ENCODE results near the gene SEPTIN10.
"Not testable (repeated sequence)": the region's sequence is repeated elsewhere in the genome, so short reads cannot be mapped to it uniquely, and the experiment has no call there.

Gene SEPTIN10

DNA sequence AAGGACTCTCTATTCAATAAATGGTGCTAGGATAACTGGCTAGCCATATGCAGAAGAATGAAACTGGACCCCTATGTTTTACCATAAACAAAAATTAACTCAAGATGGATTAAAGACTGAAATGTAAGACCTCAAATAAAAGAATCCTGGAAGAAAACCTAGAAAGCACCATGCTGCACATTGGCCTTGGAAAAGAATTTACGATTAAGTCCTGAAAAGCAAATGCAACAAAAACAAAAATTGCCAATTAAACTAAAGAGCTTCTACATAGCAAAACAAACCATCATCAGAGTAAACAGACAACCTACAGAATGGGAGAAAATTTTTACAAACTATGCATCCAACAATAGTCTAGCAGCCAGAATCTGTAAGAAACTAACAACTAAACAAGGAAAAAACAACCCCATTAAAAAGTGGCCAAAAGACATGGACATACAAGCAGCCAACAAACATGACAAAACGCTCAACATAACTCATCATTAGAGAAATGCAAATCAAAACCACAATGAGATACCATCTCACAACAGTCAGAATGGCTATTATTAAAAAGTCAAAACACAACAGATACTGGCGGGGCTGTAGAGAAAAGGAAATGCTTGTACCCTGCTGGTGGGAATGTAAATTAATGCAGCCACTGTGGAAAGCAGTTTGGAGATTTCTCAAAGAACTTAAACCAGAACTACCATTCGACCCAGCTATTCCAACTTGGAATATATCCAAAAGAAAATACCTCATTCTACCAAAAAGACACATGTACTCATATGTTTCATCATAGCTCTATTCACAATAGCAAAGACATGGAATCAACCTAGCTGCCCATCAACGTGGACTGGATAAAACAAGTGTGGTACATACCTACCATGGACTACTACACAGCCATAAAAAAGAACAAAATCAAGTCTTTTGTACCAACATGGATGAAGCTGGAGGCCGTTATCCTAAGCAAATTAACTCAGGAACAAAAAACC lies 30.6 kb downstream of the SEPTIN10 start:
- H3K36me3 ChIP-seq (ENCODE audit: control insufficient read depth, insufficient read depth, low read length): no peaks in the 10 kb centered on the region
- no peak overlapping the region for H3K4me3 ChIP-seq (ENCODE audit: low read length)
- H3K9me3 ChIP-seq (ENCODE audit: control insufficient read depth, low read length): no peaks in the 10 kb centered on the region
- H3K9ac ChIP-seq (ENCODE audit: low read length): no peak overlapping the region
- H3K27me3 ChIP-seq (ENCODE audit: control insufficient read depth, insufficient read depth, low read length): no peaks in the 10 kb centered on the region
- H3K4me1 ChIP-seq (ENCODE audit: control insufficient read depth, insufficient read depth, low read length): no peaks in the 10 kb centered on the region

- H3K4me3 ChIP-seq (ENCODE audit: low read length); H3K9ac ChIP-seq (ENCODE audit: low read length); H3K27me3 ChIP-seq (ENCODE audit: control insufficient read depth, insufficient read depth, low read length); H3K36me3 ChIP-seq (ENCODE audit: control insufficient read depth, insufficient read depth, low read length); H3K9me3 ChIP-seq (ENCODE audit: control insufficient read depth, low read length); H3K4me1 ChIP-seq (ENCODE audit: control insufficient read depth, insufficient read depth, low read length): not testable (repeated sequence)
Measured at GRCh38 chr2:109577630-109578029, 36.1 kb downstream of the SEPTIN10 start.

DNA sequence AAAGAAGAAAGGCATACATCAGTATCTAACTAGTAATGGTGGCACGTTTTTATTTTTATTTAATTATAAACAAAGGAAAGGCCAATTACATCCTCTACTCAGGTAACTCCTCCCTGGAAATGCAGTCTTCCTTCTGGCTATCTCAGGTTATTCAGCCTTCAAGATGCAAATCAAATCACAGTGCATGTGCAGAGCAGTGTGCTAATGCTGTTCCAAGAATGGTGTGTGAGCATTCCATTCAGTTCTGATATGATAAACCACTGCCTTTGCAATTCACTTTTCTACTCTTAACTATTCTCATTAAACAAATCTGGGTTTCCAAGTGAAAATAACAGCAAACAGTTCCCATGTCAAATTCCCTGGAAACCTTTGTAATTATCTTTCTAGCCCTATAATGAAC lies 38.4 kb downstream of the SEPTIN10 start:
- H3K36me3 ChIP-seq (ENCODE audit: control insufficient read depth, insufficient read depth, low read length): no peaks in the 10 kb centered on the region
- H3K4me3 ChIP-seq (ENCODE audit: low read length): no peak overlapping the region

DNA sequence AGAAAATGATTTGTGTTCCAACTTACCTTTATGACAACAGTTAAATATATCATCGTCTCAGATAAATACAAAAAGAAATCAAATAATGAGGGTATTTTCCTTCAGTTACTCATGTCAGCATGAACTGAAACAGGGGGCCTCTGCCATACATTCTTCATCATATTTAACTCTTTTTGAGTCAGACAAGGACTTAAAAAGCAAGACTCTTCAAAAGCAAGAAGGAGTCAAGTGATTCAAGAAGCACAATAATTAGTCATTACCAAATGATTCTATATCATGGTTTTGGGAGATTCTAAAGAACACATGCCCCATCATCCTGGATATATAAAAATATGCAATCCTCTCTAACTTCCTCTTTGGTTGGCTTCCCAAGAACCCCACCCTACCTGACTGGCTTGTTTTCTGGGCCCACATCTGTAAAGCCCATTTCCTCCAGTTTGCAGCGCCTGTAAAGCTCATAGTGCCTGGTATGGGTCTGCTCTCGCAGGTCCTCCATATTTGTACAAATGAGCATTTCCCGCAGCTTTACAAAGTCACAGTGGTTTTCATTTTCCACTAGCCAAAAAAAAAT lies 49.7 kb downstream of the SEPTIN10 start:
- H3K4me3 ChIP-seq (ENCODE audit: low read length): no peak overlapping the region
- no peaks in the 10 kb centered on the region for H3K9me3 ChIP-seq (ENCODE audit: control insufficient read depth, low read length)
- H3K9ac ChIP-seq (ENCODE audit: low read length): no peak overlapping the region
- peaks cover 4% of the 10 kb centered on the region for H3K4me1 ChIP-seq (ENCODE audit: control insufficient read depth, insufficient read depth, low read length)
- no peaks in the 10 kb centered on the region for H3K36me3 ChIP-seq (ENCODE audit: control insufficient read depth, insufficient read depth, low read length)
- H3K27me3 ChIP-seq (ENCODE audit: control insufficient read depth, insufficient read depth, low read length): no peaks in the 10 kb centered on the region

More for the DNA sequence above, 38.4 kb downstream of the SEPTIN10 start:
- no peaks in the 10 kb centered on the region for H3K27me3 ChIP-seq (ENCODE audit: control insufficient read depth, insufficient read depth, low read length)
- no peak overlapping the region for H3K9ac ChIP-seq (ENCODE audit: low read length)
- H3K9me3 ChIP-seq (ENCODE audit: control insufficient read depth, low read length): no peaks in the 10 kb centered on the region
- no peaks in the 10 kb centered on the region for H3K4me1 ChIP-seq (ENCODE audit: control insufficient read depth, insufficient read depth, low read length)

- no peaks in the 10 kb centered on the region for H3K9me3 ChIP-seq (ENCODE audit: control insufficient read depth, low read length)
- H3K9ac ChIP-seq (ENCODE audit: low read length): no peak overlapping the region
- H3K4me3 ChIP-seq (ENCODE audit: low read length): no peak overlapping the region
- no peaks in the 10 kb centered on the region for H3K36me3 ChIP-seq (ENCODE audit: control insufficient read depth, insufficient read depth, low read length)
- H3K27me3 ChIP-seq (ENCODE audit: control insufficient read depth, insufficient read depth, low read length): no peaks in the 10 kb centered on the region
- H3K4me1 ChIP-seq (ENCODE audit: control insufficient read depth, insufficient read depth, low read length): peaks cover 11% of the 10 kb centered on the region
Measured at GRCh38 chr2:109563288-109563687, 50.5 kb downstream of the SEPTIN10 start.

GRCh38 chr2:109562421-109562820 lies 51.3 kb downstream of the SEPTIN10 start:
- H3K4me3 ChIP-seq (ENCODE audit: low read length): no peak overlapping the region
- no peaks in the 10 kb centered on the region for H3K9me3 ChIP-seq (ENCODE audit: control insufficient read depth, low read length)
- H3K27me3 ChIP-seq (ENCODE audit: control insufficient read depth, insufficient read depth, low read length): no peaks in the 10 kb centered on the region
- H3K4me1 ChIP-seq (ENCODE audit: control insufficient read depth, insufficient read depth, low read length): peaks cover 17% of the 10 kb centered on the region
- no peaks in the 10 kb centered on the region for H3K36me3 ChIP-seq (ENCODE audit: control insufficient read depth, insufficient read depth, low read length)
- no peak overlapping the region for H3K9ac ChIP-seq (ENCODE audit: low read length)

- no peak overlapping the region for H3K9ac ChIP-seq (ENCODE audit: low read length)
- H3K4me3 ChIP-seq (ENCODE audit: low read length): no peak overlapping the region
- H3K27me3 ChIP-seq (ENCODE audit: control insufficient read depth, insufficient read depth, low read length): no peaks in the 10 kb centered on the region
- no peaks in the 10 kb centered on the region for H3K36me3 ChIP-seq (ENCODE audit: control insufficient read depth, insufficient read depth, low read length)
- no peaks in the 10 kb centered on the region for H3K9me3 ChIP-seq (ENCODE audit: control insufficient read depth, low read length)
- peaks cover 18% of the 10 kb centered on the region for H3K4me1 ChIP-seq (ENCODE audit: control insufficient read depth, insufficient read depth, low read length)
Measured at GRCh38 chr2:109560265-109560664, 53.5 kb downstream of the SEPTIN10 start.

DNA sequence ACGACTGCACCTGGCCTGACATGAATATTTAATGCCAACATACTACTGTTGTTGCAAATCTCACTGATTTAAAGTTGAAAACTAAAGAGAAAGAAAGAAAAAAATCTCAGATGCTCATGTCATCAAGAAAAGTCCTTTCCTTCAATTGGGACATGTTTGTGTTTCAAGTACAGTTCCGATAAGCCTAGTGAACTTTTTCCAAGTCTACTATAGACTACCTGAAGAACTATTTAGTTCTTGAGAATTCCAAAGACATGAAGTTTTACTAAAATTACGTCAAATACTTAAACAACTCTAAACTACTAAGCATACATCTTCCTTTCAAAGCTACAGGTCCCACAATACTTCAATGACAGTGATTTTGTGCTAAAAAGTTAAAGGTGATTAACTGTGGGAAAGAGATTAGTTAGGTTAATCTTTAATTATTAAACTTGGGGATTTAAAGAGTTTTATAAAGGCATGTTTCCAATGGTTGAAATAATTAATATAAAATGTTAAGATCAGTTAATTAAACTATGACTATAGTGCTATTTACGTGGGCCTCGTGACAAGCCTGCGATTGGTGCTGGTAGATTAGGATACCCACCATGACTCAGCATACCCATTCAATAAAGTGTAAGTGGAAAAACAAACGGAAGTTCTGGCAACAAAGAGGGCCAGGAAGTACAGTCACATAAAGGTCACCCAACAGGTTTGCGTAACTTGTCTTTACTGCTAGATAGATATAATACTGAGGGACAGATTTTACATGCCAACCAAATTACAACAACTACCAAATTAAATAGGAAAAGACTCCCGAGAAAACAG lies 55.5 kb downstream of the SEPTIN10 start:
- Histone ChIP-seq H3K9ac (ENCODE audit: low read length) (no peak overlapping the region), H3K9me3 (ENCODE audit: control insufficient read depth, low read length) (no peaks in the 10 kb centered on the region), H3K36me3 (ENCODE audit: control insufficient read depth, insufficient read depth, low read length) (no peaks in the 10 kb centered on the region), H3K4me3 (ENCODE audit: low read length) (no peak overlapping the region), H3K4me1 (ENCODE audit: control insufficient read depth, insufficient read depth, low read length) (peaks cover 26% of the 10 kb centered on the region), H3K27me3 (ENCODE audit: control insufficient read depth, insufficient read depth, low read length) (no peaks in the 10 kb centered on the region)

DNA sequence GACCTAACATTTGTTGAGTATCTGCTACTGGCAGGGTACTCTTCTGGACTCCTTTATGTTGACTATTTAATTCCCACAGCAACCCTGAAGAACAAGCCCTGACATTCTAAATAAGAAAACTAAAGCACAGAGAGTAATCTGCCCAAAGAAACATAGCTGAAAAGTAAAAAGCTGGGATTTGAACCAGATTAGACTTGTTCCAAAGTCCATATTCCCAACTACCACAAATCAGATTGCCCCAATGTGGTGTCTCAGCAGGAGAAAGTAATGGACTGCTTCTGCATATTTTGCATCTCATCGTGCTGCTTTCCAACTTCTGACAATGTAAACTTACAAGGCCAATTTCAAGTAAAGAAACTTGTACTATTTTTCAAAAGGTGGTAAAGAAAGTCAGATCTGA lies 56.5 kb downstream of the SEPTIN10 start:
- Histone ChIP-seq H3K9ac (ENCODE audit: low read length) (no peak overlapping the region), H3K4me3 (ENCODE audit: low read length) (no peak overlapping the region), H3K9me3 (ENCODE audit: control insufficient read depth, low read length) (no peaks in the 10 kb centered on the region), H3K27me3 (ENCODE audit: control insufficient read depth, insufficient read depth, low read length) (no peaks in the 10 kb centered on the region), H3K4me1 (ENCODE audit: control insufficient read depth, insufficient read depth, low read length) (peaks cover 26% of the 10 kb centered on the region), H3K36me3 (ENCODE audit: control insufficient read depth, insufficient read depth, low read length) (no peaks in the 10 kb centered on the region)

GRCh38 chr2:109555346-109555900 lies 58.3 kb downstream of the SEPTIN10 start:
- Histone ChIP-seq H3K9me3 (ENCODE audit: control insufficient read depth, low read length) (no peaks in the 10 kb centered on the region), H3K4me1 (ENCODE audit: control insufficient read depth, insufficient read depth, low read length) (peaks cover 26% of the 10 kb centered on the region), H3K9ac (ENCODE audit: low read length) (no peak overlapping the region), H3K36me3 (ENCODE audit: control insufficient read depth, insufficient read depth, low read length) (no peaks in the 10 kb centered on the region), H3K4me3 (ENCODE audit: low read length) (no peak overlapping the region), H3K27me3 (ENCODE audit: control insufficient read depth, insufficient read depth, low read length) (no peaks in the 10 kb centered on the region)

DNA sequence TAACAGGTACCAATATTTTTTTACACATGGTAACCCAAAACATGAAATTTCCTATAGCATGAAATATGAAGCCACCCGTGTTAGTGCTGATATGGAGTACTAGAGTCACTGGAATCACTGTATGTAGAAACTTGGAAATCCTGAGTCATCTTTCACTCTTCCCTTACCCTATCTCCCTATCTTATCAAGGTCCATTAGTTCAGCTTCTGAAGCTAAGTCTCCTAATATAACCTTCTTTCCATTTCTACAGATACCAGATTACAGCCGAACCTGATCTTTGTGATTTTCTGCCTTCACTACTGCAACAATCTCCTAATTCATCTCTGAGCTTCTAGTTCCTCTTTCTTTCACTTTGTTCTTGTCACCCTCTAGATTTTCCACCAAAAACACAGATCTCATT lies 59.0 kb downstream of the SEPTIN10 start:
- H3K9me3 ChIP-seq (ENCODE audit: control insufficient read depth, low read length): no peaks in the 10 kb centered on the region
- peaks cover 26% of the 10 kb centered on the region for H3K4me1 ChIP-seq (ENCODE audit: control insufficient read depth, insufficient read depth, low read length)
- H3K4me3 ChIP-seq (ENCODE audit: low read length): no peak overlapping the region
- no peaks in the 10 kb centered on the region for H3K27me3 ChIP-seq (ENCODE audit: control insufficient read depth, insufficient read depth, low read length)
- no peaks in the 10 kb centered on the region for H3K36me3 ChIP-seq (ENCODE audit: control insufficient read depth, insufficient read depth, low read length)
- H3K9ac ChIP-seq (ENCODE audit: low read length): no peak overlapping the region

Data from mucosa of stomach (tissue), 1 donor.